Astrocyte (in vitro differentiated cells and primary cell): ENCODE results near the gene KCNE1. TPM values are rescaled to one million over a fixed set of nuclear protein-coding genes. Genes with fewer than 3 reads are reported as not detected.

Experiments used
- DNase-seq: peaks from one replicate; pipeline ENCODE4 v3.0.0-alpha.2; 2010; ENCODE audit warnings: low read depth
- FAIRE-seq: peaks from 2 replicates; lab custom pipeline; 2011; peaks lifted over from hg19 to GRCh38; lab: Jason Lieb, UNC
- H2AFZ ChIP-seq: 2 replicates; pipeline ENCODE4 v1.6.0; 2012; ENCODE audit warnings: low read depth, low read length, inconsistent platforms
- H3K27ac ChIP-seq: 2 replicates; pipeline ENCODE4 v1.5.1; 2011; ENCODE audit warnings: low read depth, low read length, inconsistent platforms
- H3K27me3 ChIP-seq: 2 replicates; pipeline ENCODE4 v1.6.0; 2011; ENCODE audit warnings: low read length, inconsistent platforms; ENCODE audit not compliant: insufficient read depth
- H3K36me3 ChIP-seq: 2 replicates; pipeline ENCODE4 v1.5.1; 2011; ENCODE audit warnings: low read length, inconsistent platforms; ENCODE audit not compliant: insufficient read depth
- H3K4me1 ChIP-seq: 2 replicates; pipeline ENCODE4 v1.5.1; 2011; ENCODE audit warnings: low read length, inconsistent platforms; ENCODE audit not compliant: insufficient read depth
- H3K4me2 ChIP-seq: 2 replicates; pipeline ENCODE4 v1.6.0; 2012; ENCODE audit warnings: low read length, inconsistent platforms
- H3K4me3 ChIP-seq: 2 replicates; pipeline ENCODE4 v1.5.1; 2011; ENCODE audit warnings: low read depth, mild to moderate bottlenecking, low read length, inconsistent platforms; ENCODE audit not compliant: insufficient read depth
- H3K79me2 ChIP-seq: 2 replicates; pipeline ENCODE4 v1.6.0; 2012; ENCODE audit warnings: mild to moderate bottlenecking, low read length, inconsistent platforms; ENCODE audit not compliant: insufficient read depth
- H3K9ac ChIP-seq: 2 replicates; pipeline ENCODE4 v1.6.0; 2012; ENCODE audit warnings: mild to moderate bottlenecking, low read length, inconsistent platforms
- H3K9me3 ChIP-seq: 2 replicates; pipeline ENCODE4 v1.5.1; 2012; ENCODE audit warnings: low read depth, mild to moderate bottlenecking, low read length, inconsistent platforms; ENCODE audit not compliant: insufficient read depth
- H4K20me1 ChIP-seq: 2 replicates; pipeline ENCODE4 v1.6.0; 2012; ENCODE audit warnings: low read length, inconsistent platforms; ENCODE audit not compliant: insufficient read depth
- H3K27ac Mint-ChIP-seq: one replicate; pipeline ENCODE4 v1.8.0; 2021; ENCODE audit warnings: mild to moderate bottlenecking, mixed read lengths; ENCODE audit not compliant: unreplicated experiment
- H3K27me3 Mint-ChIP-seq: one replicate; pipeline ENCODE4 v1.8.0; 2021; ENCODE audit warnings: low read depth, mixed read lengths; ENCODE audit not compliant: unreplicated experiment
- H3K36me3 Mint-ChIP-seq: one replicate; pipeline ENCODE4 v1.8.0; 2021; ENCODE audit warnings: low read depth, mixed read lengths; ENCODE audit not compliant: unreplicated experiment
- H3K4me1 Mint-ChIP-seq: one replicate; pipeline ENCODE4 v1.8.0; 2021; ENCODE audit warnings: low read depth, mixed read lengths; ENCODE audit not compliant: unreplicated experiment
- H3K4me3 Mint-ChIP-seq: one replicate; pipeline ENCODE4 v1.8.0; 2021; ENCODE audit warnings: mild to moderate bottlenecking, moderate library complexity, mixed read lengths; ENCODE audit not compliant: unreplicated experiment
- H3K9me3 Mint-ChIP-seq: one replicate; pipeline ENCODE4 v1.8.0; 2021; ENCODE audit warnings: mild to moderate bottlenecking, mixed read lengths; ENCODE audit not compliant: unreplicated experiment
- CTCF ChIP-seq: IDR thresholded peaks from 2 replicates; pipeline ENCODE4 v1.5.1; 2011; ENCODE audit warnings: low read depth, mild to moderate bottlenecking, inconsistent platforms, low read length, moderate library complexity; ENCODE audit not compliant: insufficient read depth
- EZH2 ChIP-seq: IDR thresholded peaks from 2 replicates; pipeline ENCODE4 v1.6.1; 2012; ENCODE audit warnings: mild to moderate bottlenecking, low read length, inconsistent platforms; ENCODE audit not compliant: insufficient read depth
- total RNA-seq: library from RNA; stranded (reverse); gene quantifications from 2 replicates; pipeline ENCODE4 v1.2.1, GENCODE V29; 2021

KCNE1 gene
- total RNA-seq, 1 donor from 2014 or later: 0.73 TPM

- no peak overlapping the region for H2AFZ ChIP-seq
- peaks cover 56% of the 10 kb centered on the region for H3K4me1 Mint-ChIP-seq
- no peak for FAIRE-seq
These were observed 14.2 kb upstream of the KCNE1 start for GRCh38 chr21:34526241-34526617.

DNA sequence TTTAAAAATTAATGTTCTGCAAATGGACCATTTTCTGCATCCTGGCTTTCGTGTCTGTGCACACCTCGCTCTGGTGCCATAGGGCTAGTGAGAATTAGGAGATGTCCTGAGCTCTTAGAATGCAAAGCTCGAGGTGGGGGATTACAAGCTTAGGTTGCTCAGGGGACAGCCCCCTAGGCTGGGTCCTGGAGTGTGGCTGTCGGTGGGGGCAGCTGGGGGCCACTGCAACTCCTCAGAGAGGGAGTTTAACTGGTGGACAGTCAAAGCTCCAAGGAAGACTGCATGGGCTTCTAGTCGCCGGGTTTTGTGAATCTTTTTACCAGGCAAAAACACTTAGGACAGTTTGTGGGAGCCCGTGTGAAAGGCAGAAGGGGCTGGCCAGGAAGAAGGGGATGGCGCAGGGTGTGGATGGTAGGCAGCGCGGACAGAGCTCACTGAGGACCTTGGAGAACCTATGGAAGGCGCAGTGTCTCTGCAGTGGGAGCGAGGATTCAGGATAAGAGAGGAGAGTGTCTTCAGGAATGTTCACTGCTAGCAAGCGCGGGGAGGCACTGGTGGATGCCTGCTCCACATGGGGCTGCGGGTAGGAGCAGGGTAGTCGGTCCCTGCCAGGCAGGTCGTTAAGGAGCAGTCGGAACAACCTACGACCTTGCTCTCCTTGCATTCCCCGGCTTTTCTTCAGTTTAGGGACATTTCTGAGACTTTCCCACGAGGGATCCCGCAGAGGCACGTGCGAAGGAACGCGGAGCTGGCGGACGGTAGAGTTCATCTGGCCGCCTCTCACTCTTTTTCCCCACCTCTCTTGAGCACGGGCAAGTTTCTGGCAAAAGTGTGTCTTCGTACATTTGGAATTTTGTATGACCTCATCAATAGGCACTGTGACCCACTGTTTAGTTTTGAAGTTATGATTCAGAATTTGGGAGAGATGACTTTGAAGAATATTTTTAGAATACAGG, 12.9 kb upstream of the KCNE1 start:
- DNase-seq (peak; percentile 81), FAIRE-seq (peak; percentile 59)
- peak overlapping the region; percentile 97 for H3K4me2 ChIP-seq
- Mint-ChIP-seq H3K27ac (peak overlapping the region; percentile 95), H3K9me3 (no peaks in the 10 kb centered on the region), H3K27me3 (no peaks in the 10 kb centered on the region), H3K4me1 (peaks cover 51% of the 10 kb centered on the region), H3K36me3 (peaks cover 16% of the 10 kb centered on the region), H3K4me3 (peak overlapping the region; percentile 93)
- no peaks in the 10 kb centered on the region for H3K9me3 ChIP-seq
- H3K27ac ChIP-seq: peak overlapping the region; percentile 96
- H3K9ac ChIP-seq: peak overlapping the region; percentile 98
- H3K36me3 ChIP-seq: peaks cover 28% of the 10 kb centered on the region
- peaks cover 54% of the 10 kb centered on the region for H4K20me1 ChIP-seq
- peaks cover 60% of the 10 kb centered on the region for H3K79me2 ChIP-seq
- H3K4me3 ChIP-seq: peak overlapping the region; percentile 84
- H3K27me3 ChIP-seq: no peaks in the 10 kb centered on the region
- peaks cover 52% of the 10 kb centered on the region for H3K4me1 ChIP-seq
- H2AFZ ChIP-seq: no peak overlapping the region
- TF ChIP-seq EZH2: no peak
- no peak for TF ChIP-seq CTCF

More at GRCh38 chr21:34526241-34526617, 14.2 kb upstream of the KCNE1 start:
- Mint-ChIP-seq H3K4me3 (peak overlapping the region; percentile 93), H3K36me3 (peaks cover 9% of the 10 kb centered on the region), H3K9me3 (no peaks in the 10 kb centered on the region), H3K27me3 (no peaks in the 10 kb centered on the region), H3K27ac (peak overlapping the region; percentile 97)
- Histone ChIP-seq H3K36me3 (peaks cover 18% of the 10 kb centered on the region), H3K4me2 (peak overlapping the region; percentile 97), H3K4me3 (peak overlapping the region; percentile 84), H3K27me3 (no peaks in the 10 kb centered on the region), H3K79me2 (peaks cover 50% of the 10 kb centered on the region), H3K27ac (peak overlapping the region; percentile 96), H3K4me1 (peaks cover 54% of the 10 kb centered on the region), H3K9ac (peak overlapping the region; percentile 98), H3K9me3 (no peaks in the 10 kb centered on the region), H4K20me1 (peaks cover 40% of the 10 kb centered on the region)
- DNase-seq: no peak
- TF ChIP-seq EZH2: no peak
- no peak for TF ChIP-seq CTCF
